SU-DHL-6 (cell line): ENCODE results near the gene AGXT2.

ENCODE experiments used
- EZH2phosphoT487 ChIP-seq: fragments of 200-600 bp; sonication (generic), shearing (Covaris generic); conservative IDR thresholded peaks from 2 replicates; pipeline ENCODE4 v1.6.1; 2018; ENCODE audit warnings: mild to moderate bottlenecking, antibody characterized with exemption, low read length, moderate library complexity, mixed read lengths
- TF ChIP-seq, protein P1 (sequence below): fragments of 200-600 bp; sonication (generic); IDR thresholded peaks from one replicate; pipeline ENCODE4 v1.5.1; 2017; ENCODE audit warnings: antibody characterized with exemption, mild to moderate bottlenecking, low read length, moderate library complexity; ENCODE audit not compliant: insufficient read depth, poor library complexity, severe bottlenecking

GRCh38 chr5:35045280-35045679 lies 2.5 kb downstream of the AGXT2 start:
- TF ChIP-seq, protein P1, sequence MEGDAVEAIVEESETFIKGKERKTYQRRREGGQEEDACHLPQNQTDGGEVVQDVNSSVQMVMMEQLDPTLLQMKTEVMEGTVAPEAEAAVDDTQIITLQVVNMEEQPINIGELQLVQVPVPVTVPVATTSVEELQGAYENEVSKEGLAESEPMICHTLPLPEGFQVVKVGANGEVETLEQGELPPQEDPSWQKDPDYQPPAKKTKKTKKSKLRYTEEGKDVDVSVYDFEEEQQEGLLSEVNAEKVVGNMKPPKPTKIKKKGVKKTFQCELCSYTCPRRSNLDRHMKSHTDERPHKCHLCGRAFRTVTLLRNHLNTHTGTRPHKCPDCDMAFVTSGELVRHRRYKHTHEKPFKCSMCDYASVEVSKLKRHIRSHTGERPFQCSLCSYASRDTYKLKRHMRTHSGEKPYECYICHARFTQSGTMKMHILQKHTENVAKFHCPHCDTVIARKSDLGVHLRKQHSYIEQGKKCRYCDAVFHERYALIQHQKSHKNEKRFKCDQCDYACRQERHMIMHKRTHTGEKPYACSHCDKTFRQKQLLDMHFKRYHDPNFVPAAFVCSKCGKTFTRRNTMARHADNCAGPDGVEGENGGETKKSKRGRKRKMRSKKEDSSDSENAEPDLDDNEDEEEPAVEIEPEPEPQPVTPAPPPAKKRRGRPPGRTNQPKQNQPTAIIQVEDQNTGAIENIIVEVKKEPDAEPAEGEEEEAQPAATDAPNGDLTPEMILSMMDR, result no peak
- no peak for TF ChIP-seq EZH2phosphoT487
